Brain microvascular endothelial cell (primary cell): Measurements from ENCODE around the gene MAP1S.

Experiments used
- DNase-seq: peaks from one replicate; pipeline ENCODE4 v3.0.0-alpha.2; 2020
- H3K27ac ChIP-seq: fragments of 250-450 bp; sonication (Bioruptor Pico); 2 replicates; pipeline ENCODE4 v1.5.1; 2020; ENCODE audit warnings: mild to moderate bottlenecking, moderate library complexity
- H3K27me3 ChIP-seq: fragments of 250-450 bp; sonication (Bioruptor Pico); replicated peaks from 2 replicates; pipeline ENCODE4 v1.5.1; 2020; ENCODE audit warnings: mild to moderate bottlenecking
- H3K36me3 ChIP-seq: fragments of 250-450 bp; sonication (Bioruptor Pico); replicated peaks from 2 replicates; pipeline ENCODE4 v1.5.1; 2020; ENCODE audit warnings: mild to moderate bottlenecking
- H3K4me3 ChIP-seq: 2 replicates; pipeline ENCODE4 v1.5.1; 2011; ENCODE audit warnings: low read depth, mild to moderate bottlenecking, control low read depth, low read length, moderate library complexity
- CTCF ChIP-seq: IDR thresholded peaks from 2 replicates; pipeline ENCODE4 v1.5.1; 2011; ENCODE audit warnings: low read depth, mild to moderate bottlenecking, moderate library complexity, low read length, control low read depth, inconsistent platforms; ENCODE audit errors: missing control alignments
- in situ Hi-C: cut with HindIII; loops from 2 replicates; pipeline ENCODE4 v1.10.0; 2017; ENCODE audit warnings: low sequenced_read_pairs, low pct_ligation_motif_present

The MAP1S gene

GRCh38 chr19:17765069-17765618 lies 45.9 kb downstream of the MAP1S start:
- H3K4me3 ChIP-seq: no peak overlapping the region
- in situ Hi-C loops: no loop called here
- no peak overlapping the region for H3K27ac ChIP-seq
- DNase-seq: no peak
- H3K36me3 ChIP-seq: no peaks in the 10 kb centered on the region
- H3K27me3 ChIP-seq: no peaks in the 10 kb centered on the region
- TF ChIP-seq CTCF: no peak

- Histone ChIP-seq H3K36me3 (no peaks in the 10 kb centered on the region), H3K27me3 (no peaks in the 10 kb centered on the region), H3K27ac (no peak overlapping the region), H3K4me3 (no peak overlapping the region)
- peak; percentile 98 for TF ChIP-seq CTCF
- in situ Hi-C loops: no loop called here
- DNase-seq: peak; percentile 83
Observed at GRCh38 chr19:17766543-17767131, 47.4 kb downstream of the MAP1S start.

GRCh38 chr19:17767559-17767958 lies 48.3 kb downstream of the MAP1S start:
- in situ Hi-C loops: no loop called here
- Histone ChIP-seq H3K27ac (no peak overlapping the region), H3K27me3 (no peaks in the 10 kb centered on the region), H3K36me3 (no peaks in the 10 kb centered on the region), H3K4me3 (no peak overlapping the region)
- DNase-seq: no peak
- TF ChIP-seq CTCF: no peak

GRCh38 chr19:17770613-17771012 lies 51.3 kb downstream of the MAP1S start:
- H3K27ac ChIP-seq: no peak overlapping the region
- no peaks in the 10 kb centered on the region for H3K36me3 ChIP-seq
- no peaks in the 10 kb centered on the region for H3K27me3 ChIP-seq
- in situ Hi-C loops: no loop called here
- no peak for DNase-seq
- no peak overlapping the region for H3K4me3 ChIP-seq
- TF ChIP-seq CTCF: no peak

- DNase-seq: no peak
- no peak for TF ChIP-seq CTCF
- Histone ChIP-seq H3K4me3 (no peak overlapping the region), H3K27me3 (no peaks in the 10 kb centered on the region), H3K36me3 (no peaks in the 10 kb centered on the region), H3K27ac (no peak overlapping the region)
- in situ Hi-C loops: no loop called here
Observed at GRCh38 chr19:17772172-17772571, 52.9 kb downstream of the MAP1S start.

- TF ChIP-seq CTCF: peak; percentile 81
- Histone ChIP-seq H3K27ac (no peak overlapping the region), H3K4me3 (no peak overlapping the region), H3K27me3 (no peaks in the 10 kb centered on the region), H3K36me3 (no peaks in the 10 kb centered on the region)
- in situ Hi-C loops: no loop called here
- peak; percentile 46 for DNase-seq
Observed at GRCh38 chr19:17775245-17775927, 56.1 kb downstream of the MAP1S start.
